GM12892 (cell line): ENCODE results near the gene PTPRCAP.

ENCODE experiments used
- POLR2A ChIP-seq: IDR thresholded peaks from 2 replicates; pipeline ENCODE4 v1.6.1; 2011; ENCODE audit warnings: low read depth, low read length, control low read depth
- POLR2AphosphoS5 ChIP-seq: IDR thresholded peaks from 2 replicates; pipeline ENCODE4 v1.6.1; 2011; ENCODE audit warnings: low read depth, low read length, control low read depth
- TAF1 ChIP-seq: IDR thresholded peaks from 2 replicates; pipeline ENCODE4 v1.6.1; 2011; ENCODE audit warnings: low read depth, mild to moderate bottlenecking, control low read depth, low read length, borderline replicate concordance

DNA sequence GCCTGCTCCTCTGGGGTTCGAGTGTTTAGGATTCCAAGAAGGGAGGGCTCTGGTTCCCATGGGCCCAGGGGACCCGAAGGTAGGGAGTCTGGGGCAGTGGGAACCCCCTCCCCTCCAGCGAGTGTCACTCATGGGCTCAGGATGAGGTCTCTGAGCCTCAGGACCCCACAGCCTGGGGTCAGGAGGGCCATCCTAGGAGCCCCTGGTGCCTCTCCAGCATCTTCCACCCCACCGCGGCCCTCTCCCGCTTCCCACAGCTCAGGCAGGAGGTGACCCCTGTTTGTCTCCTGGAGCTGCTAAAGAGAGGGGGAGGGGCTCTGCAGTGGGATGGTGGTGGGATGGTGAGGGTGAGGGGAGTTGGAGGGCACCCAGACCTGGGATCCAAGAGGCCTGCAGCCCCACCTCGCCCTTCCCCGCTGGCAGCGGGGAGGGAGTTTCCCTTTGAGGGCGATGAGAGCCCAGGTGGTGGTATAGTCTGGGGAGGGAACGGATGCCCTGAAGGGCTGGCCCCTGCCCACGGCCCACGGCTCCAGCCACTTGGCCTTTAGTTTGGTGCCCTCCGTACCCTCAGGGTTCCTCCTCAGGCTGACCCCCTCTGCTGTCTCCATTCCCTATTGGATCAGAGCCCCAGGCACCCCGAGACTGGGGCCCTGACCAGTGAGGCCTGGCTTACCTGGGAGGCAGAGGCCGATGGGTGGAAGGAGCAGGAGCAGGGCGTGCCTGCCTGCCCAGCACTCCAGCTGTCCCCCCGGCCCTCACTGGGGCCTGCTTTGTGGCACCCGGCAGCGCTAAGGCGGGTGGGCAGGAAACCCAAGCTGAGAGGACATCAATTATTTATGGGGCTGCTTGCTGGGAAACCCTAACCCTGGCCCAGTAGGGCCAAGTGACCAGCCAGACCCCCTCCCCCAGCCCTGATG, 16.6 kb upstream of the PTPRCAP start:
- TF ChIP-seq POLR2AphosphoS5 = no peak
- no peak for TF ChIP-seq TAF1
- no peak; the same call in 1 of the 2 replicates for TF ChIP-seq POLR2A
